NCI-H1694 treated with DMSO at 0.1 percent for 48 hours (cell line): ENCODE results near the gene ZSCAN21.

ENCODE experiments used
- DNase-seq: peaks from one replicate; lab custom pipeline; 2025; lab: John Stamatoyannopoulos, UW

The ZSCAN21 gene

DNA sequence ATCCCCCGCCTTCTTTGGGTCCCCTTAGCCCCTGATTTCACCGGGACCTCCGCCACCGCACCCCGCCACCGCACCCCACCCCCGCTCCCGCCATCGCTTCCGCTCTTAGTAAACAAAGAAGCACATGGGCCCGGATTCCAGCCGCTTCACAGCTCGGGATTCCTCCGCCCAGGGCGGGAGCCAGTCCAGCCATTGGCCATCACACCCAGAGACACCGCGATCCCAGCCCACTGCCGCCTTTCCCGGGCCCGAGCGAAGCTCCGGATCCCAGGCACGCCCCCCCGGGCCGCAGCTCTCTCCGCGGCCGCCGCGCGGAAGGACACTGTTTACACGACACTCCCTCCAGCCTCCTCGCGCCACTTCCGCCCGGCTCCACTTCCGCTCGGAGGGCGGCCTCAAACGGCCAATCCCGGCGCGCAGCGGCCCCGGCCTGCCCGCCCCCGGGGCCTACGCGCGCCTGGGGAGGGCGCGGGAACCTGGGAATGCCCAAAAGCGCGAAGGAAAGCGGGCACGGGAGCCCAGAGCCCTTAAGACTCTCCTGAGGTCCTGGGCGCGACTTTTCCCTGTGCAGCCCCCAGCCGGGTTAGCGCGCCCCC lies 50.9 kb downstream of the ZSCAN21 start:
- DNase-seq = peak; percentile 90

DNA sequence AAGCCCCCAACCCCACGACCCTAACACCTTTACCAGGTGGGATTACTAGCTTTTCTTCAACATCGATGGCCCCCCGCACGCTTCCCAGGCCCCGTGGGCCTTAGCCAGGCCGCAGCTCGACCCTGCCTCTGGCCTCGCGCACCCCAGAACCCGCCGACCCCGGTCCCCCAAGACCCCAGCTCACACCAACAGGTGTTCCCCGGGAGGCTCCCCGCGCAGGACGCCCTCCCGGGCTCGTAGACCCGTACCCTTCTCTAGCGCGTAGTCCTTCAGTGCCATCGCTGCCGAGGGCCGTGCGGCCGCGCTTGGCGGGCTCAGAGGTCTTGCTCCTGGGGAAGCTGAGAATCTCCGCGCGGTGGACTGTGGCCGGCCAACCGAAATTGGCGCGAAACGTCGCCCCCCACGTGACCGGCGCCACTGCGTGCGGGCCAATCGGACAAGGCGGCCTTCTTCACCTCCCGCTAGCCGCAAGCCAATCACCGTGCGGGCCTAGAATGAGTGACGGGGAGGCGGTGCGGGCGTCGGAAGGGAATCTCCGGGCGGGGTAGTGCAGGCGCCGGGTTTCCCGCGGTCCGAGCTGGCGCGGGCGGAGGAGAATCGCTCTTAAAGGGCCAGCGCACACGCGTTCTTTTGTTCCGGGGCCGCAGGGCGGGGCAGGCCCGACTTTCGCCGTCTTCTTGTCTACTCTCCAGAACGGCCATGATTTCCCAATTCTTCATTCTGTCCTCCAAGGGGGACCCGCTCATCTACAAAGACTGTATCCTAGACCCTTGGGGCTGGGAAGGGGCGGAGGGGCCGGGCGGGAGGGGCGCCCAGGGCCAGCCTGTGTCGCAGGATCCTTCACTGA lies 51.7 kb downstream of the ZSCAN21 start, which contains the start of the genes AP4M1 and MCM7:
AP4M1 (plus strand) TSS at position 628 of the 847 bp plus-strand sequence; CDS start at position 700, 72 bp downstream.
MCM7 (minus strand) TSS at position 382 of the 847 bp plus-strand sequence; CDS start at position 279, 103 bp downstream.
- peak; percentile 97 for DNase-seq

DNA sequence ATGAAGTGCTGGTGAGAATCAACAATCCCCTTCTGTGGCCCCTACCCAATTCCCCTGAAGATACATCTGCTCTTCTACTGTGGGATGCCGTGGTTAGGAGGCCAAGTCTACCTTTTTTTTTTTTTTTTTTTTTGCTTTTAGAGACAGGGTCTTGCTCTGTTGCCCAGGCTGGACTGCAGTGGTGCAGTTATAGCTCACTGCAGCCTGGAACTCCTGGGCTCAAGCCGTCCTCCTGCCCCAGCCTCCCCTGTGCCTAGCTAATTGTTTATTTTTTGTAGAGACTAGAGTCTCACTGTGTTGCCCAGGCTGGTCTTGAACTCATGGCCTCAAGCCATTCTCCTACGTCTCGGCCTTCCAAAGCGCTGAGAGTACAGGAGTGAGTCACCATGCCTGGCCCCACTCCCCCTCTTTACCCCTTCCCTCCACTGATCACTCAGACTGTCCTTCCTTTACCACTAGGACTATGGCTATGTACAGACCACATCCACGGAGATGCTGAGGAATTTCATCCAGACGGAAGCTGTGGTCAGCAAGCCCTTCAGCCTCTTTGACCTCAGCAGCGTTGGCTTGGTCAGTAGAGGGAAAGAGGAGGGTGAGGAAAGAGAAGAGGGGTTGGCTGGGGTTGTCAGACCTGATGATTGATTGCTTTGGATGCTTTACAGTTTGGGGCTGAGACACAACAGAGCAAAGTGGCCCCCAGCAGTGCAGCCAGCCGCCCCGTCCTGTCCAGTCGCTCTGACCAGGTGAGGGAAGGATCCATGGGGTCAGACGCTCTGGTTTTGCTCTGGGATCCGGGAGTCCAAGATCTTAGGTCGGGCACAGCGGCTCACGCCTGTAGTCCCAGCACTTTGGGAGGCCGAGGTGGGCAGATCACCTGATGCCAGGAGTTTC lies 53.6 kb downstream of the ZSCAN21 start:
- no peak for DNase-seq

DNA sequence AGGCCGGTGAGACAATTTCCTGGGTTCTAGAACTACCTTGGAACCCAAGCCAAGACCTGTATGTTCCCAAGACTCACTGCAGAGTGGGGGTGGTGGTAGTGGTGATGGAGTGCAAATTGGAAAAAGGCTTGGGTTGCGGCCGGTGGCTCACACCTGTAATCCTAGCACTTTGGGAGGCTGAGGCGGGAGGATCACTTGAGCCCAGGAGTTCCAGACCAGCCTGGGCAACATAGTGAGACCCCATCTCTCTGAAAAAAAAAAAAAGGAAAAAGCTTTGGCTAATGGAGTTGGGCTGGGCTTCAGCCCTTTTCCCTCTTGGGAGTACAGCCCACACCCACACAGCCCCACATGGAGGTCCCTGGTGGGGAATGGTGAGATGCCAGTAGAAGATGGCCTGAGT lies 56.0 kb downstream of the ZSCAN21 start:
- DNase-seq = no peak

DNA sequence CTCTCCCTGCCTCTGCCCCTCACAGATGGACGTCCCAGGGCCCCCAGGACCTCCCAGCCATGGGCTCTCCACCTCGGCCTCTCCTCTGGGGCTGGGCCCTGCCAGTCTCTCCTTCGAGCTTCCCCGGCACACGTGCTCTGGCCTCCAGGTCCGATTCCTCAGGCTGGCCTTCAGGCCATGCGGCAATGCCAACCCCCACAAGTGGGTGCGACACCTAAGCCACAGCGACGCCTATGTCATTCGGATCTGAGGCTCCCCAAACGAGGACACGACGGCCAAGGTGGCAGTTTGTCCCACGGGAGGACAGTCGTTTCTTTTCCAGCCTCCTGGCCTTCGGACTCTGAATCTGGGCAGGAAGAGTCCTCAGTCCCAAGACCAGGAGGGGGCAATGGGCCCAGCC lies 57.1 kb downstream of the ZSCAN21 start:
- DNase-seq = no peak

DNA sequence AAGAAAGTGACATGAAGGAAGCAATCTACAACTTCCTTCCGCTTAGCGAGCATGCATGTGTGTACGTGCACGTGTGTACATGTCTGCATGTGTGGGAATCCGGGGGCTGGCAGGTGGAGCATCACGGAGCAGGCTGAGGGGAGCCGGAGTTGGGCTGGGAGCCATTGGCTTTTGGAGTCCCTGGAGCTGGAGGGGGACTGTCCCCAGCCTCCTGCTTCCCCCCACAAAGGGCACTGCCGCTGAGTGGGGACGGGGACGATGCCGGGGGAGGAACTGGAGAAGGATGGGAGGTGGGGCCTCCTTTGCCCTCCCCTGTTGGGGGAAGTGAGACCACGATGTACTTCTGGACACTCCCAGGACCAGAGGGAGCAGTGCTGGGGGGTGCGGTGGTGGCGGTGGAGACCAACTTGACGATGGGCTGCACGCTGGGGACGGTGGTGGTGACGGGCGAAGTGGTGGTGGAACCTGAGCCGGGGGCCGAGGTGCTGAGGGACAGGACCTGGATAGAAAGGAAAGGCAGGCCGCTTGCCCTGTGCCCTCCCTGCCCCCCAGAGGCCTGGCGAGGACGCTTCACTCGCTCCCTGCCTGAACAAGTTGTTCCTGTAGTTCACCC lies 57.7 kb downstream of the ZSCAN21 start:
- no peak for DNase-seq

DNA sequence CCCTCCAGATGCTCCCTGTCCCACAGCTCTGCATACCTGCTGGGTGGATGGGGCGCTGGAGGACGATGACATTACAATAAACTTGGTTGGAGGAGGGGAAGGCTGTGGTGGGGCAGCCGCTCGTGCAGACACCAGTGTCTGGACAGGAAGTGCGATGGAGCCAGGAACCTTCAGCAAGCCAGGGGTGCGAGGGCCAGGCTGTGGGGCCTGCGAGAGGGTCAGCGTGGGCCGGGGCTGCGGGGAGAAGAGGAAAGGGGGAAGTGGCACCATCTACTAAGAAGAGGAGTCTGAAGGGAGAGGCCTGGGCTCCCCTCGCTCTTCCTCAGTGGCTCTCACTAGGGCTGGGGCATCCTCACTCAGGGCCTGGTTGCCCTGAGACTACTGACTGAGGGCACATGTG lies 58.3 kb downstream of the ZSCAN21 start:
- no peak for DNase-seq

DNA sequence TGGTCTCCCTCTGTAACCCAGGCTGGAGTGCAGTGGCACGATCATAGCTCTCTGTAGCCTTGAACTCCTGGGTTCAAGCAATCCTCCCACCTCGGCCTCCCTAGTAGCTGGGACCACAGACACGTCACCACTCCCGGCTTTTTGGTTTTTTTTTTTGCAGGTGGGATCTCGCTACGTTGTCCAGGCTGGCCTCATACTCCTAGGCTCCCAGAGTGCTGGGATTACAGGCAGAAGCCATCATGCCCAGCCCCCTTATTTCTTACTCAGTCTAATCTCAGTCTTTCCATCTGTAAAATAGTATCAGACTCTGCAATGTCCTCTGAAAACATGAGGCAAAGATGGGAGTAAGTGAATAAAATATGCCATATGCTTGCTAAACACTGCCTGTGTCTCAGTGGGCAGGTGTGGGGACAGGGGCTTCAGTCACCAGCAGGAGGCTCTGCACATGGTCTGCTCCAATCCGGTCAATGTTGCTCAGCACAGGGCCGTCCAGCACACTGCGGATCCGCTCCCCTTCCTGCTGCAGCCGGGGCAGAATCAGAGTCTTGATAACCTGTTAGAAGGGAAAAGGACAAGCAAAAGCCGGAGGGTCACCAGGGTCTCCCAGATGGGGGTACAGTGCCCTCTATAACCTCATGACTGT lies 60.1 kb downstream of the ZSCAN21 start:
- DNase-seq = no peak

DNA sequence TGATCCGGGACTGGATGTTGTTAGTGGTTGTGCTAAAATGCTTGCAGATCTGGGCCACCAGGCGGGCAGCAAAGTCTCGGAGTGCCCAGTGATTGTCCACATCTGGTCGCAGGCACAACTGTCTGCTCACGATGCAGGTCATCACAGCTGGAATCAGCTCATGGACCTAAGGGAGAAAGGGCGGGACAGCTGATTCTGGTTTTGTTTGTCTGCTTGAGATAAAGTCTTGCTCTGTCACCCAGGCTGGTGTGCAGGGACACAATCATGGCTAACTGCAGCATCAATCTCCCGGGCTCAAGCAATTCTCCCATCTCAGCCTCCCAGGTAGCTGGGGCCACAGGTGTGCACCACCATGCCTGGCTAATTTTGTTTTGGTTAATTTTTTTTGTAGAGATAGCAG lies 61.6 kb downstream of the ZSCAN21 start:
- no peak for DNase-seq

DNA sequence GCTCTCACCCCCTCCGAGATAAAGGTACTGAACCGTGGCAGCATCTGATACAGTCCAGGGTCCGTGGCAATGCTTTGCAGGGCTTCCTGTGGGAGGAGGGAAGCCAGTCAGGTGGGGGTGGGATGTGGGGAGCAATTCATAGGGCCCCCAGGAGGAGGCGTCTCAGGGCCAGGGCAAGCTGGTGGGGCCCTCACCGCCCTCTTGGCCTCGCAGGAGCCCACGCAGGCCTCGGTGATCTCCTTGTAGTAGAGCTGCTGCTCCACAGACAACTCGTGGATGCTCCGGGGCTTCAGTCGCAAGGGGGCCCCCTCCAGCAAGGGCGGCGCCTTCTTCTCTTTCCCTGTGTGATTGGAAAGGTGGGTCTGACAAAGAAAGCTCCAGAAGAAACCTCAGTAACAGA lies 62.3 kb downstream of the ZSCAN21 start:
- DNase-seq = no peak
